GM12801 (cell line): ENCODE results near the gene C2CD4D.

ENCODE experiments used
- CTCF ChIP-seq: IDR thresholded peaks from one replicate; pipeline ENCODE4 v1.5.1; 2011; ENCODE audit warnings: control low read depth; ENCODE audit not compliant: insufficient read length; ENCODE audit errors: extremely low read depth

The C2CD4D gene

GRCh38 chr1:151859891-151860293 is 20.3 kb upstream of the C2CD4D start:
- TF ChIP-seq CTCF = no peak

- no peak for TF ChIP-seq CTCF
These were observed 19.5 kb upstream of the C2CD4D start for GRCh38 chr1:151858886-151859665.

GRCh38 chr1:151858030-151858746 is 18.6 kb upstream of the C2CD4D start:
- TF ChIP-seq CTCF = no peak

- no peak for TF ChIP-seq CTCF
These were observed 16.3 kb upstream of the C2CD4D start for GRCh38 chr1:151855933-151856332.

GRCh38 chr1:151854658-151855057 is 15.0 kb upstream of the C2CD4D start:
- no peak for TF ChIP-seq CTCF

- no peak for TF ChIP-seq CTCF
These were observed 13.9 kb upstream of the C2CD4D start, which contains the start of gene THEM5 for GRCh38 chr1:151853411-151853943. TSS of gene THEM5 (minus strand) at chr1:151853712. CDS start at chr1:151853565, 147 bp downstream.

- no peak for TF ChIP-seq CTCF
These were observed 13.1 kb upstream of the C2CD4D start for GRCh38 chr1:151852733-151853132.
